T47D (cell line): ENCODE data around the gene CELF2.

ENCODE experiments used
- DNase-seq, 2 experiments: peaks; one replicate each; pipeline versions ENCODE4 v3.0.0 to v3.0.0-alpha.2; 2011 to 2012; ENCODE audit warnings: low read depth in 1 of 2, low spot score in 1 of 2
- JUND ChIP-seq: IDR thresholded peaks from 2 replicates; pipeline ENCODE4 v1.6.1; 2012; ENCODE audit warnings: low read depth
- in situ Hi-C: cut with HindIII; loops from 2 replicates; pipeline ENCODE4 v1.10.0; 2016; ENCODE audit warnings: low sequenced_read_pairs, low pct_unique_long_range_greater_than_20kb

The CELF2 gene

DNA sequence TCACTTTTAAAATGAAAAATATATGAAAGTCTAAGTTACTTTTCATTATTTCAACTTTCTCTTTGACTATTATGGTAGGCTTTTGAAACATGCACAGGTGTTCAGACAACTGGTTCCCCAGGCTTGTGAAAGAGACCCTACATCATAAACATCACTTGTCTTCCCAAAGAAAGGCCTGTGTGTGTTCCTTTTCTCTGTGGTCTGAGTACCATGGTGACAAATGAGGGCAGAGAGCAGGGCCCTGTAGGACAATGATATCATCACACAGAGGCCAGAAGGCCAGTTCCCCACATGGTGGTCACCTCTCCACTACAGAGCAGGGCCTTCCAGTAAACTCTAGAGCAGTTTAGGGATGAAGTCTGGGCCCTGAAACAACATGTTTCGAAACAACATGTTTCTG is 305.0 kb downstream of the CELF2 start:
- no peak for TF ChIP-seq JUND
- in situ Hi-C loops = no loop called here
- no peak for DNase-seq

DNA sequence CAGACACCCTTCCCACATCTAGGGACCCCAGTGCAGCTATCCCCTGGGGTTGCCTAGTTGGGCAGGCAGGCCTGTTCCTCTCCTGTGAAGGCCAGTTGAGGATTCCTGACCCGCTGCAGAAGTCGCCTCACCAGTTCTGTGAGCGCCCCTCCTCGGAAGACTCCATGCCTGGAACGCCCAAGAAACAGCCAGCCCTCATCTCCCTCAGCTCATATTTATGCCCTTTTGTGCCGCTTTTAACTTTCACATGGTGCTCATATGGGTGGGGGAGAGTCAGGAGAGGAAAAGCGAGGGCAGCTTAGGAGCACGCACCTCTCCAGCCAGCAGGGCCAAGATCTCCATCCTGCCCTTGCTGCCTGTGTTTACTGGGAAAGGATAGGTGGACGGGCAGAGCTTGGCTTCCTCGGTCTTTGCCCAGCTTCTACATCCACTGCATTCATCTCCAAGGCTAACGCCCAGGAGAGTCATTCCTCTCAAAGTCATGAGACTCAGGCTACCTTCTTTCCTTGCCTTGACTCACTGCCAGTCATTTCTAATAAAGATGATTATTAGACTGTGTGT is 307.2 kb downstream of the CELF2 start:
- no peak for DNase-seq
- in situ Hi-C loops = no loop called here
- TF ChIP-seq JUND = no peak

GRCh38 chr10:11325817-11326216 is 308.1 kb downstream of the CELF2 start:
- DNase-seq = no peak
- TF ChIP-seq JUND = no peak
- in situ Hi-C loops = no loop called here

GRCh38 chr10:11326241-11326640 is 308.6 kb downstream of the CELF2 start:
- in situ Hi-C loops = no loop called here
- no peak for TF ChIP-seq JUND
- no peak for DNase-seq

- no peak for DNase-seq
- in situ Hi-C loops = no loop called here
These were observed 309.4 kb downstream of the CELF2 start for GRCh38 chr10:11326913-11327616.

GRCh38 chr10:11328264-11329061 is 310.8 kb downstream of the CELF2 start:
- no peak for DNase-seq
- no peak for TF ChIP-seq JUND
- in situ Hi-C loops = no loop called here

More at GRCh38 chr10:11326913-11327616, 309.4 kb downstream of the CELF2 start:
- TF ChIP-seq JUND = no peak

- in situ Hi-C loops = no loop called here
- TF ChIP-seq JUND = no peak
- DNase-seq = no peak
These were observed 311.5 kb downstream of the CELF2 start for GRCh38 chr10:11329062-11329673.

DNA sequence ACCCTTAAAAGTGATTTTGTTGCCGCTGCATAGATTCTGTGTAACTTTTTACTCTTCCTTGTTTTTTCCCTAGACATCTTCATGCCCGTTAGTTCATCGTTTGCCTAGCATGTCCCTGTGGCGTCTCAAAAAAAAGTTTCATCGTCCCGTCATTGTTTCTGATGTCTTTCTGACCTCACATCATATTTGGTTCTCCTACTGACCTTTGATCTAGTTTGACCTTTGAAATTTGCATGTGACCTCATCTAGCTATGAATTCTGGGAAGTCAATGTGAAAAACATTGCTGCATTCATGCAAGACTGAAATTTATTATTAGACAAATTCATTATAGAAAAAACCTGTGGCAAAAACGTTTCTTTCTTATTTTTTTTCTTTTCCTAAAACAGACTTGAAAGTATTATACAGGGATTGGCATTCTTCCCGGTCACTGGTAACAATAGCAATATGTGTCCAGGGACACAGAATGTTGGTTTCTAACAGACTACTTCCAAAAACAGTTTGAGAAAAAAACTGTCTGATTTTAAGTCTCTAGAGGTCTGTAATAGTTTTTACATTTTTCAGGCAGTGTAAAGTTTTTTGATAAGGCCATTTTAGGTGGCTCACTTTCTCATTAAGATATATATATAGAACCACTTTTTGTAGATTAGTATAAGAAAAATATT is 312.8 kb downstream of the CELF2 start:
- TF ChIP-seq JUND = no peak
- DNase-seq = no peak
- in situ Hi-C loops = no loop called here

- no peak for TF ChIP-seq JUND
- in situ Hi-C loops = no loop called here
- DNase-seq = no peak
These were observed 313.4 kb downstream of the CELF2 start for GRCh38 chr10:11331046-11331577.

DNA sequence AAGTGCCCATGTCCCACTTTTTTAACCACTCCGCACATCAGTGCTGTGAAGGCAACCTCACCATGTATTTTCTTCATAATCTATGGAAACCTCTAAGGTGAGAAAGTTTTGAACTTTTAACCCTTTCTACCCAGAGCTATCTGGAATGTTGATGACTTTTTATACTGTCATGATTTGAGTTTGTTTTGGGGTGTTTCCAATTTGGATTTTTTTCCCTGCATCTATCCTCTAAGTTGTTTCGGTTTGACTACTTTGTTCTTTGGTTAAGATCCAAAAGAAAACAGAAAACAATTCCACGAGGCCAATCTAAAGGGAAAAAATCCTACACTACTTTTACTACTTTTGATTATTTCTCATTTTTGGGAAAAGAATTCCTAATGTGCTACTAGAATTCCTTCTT is 314.1 kb downstream of the CELF2 start:
- DNase-seq = no peak
- TF ChIP-seq JUND = no peak

DNA sequence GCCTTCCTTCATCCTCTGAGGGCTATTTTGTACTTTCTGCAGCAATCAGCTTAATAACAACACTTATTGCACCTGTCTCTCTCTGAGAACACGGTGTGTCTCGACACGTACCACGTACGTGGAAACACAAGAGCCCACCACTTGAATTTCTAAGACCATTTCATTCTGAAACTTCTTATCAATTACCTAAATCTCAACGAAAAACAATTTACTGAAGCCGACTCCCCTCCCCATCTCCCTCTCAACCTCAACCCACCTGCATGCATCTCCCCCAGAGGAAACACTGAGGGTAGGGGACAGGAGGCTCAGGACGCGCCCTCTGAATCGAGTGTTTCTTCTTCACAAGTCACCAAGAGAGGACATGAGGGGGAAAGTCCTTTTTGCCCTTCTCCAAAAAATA is 315.2 kb downstream of the CELF2 start:
- in situ Hi-C loops = no loop called here
- no peak for TF ChIP-seq JUND
- no peak for DNase-seq

More for the DNA sequence above, 314.1 kb downstream of the CELF2 start:
- in situ Hi-C loops = no loop called here

DNA sequence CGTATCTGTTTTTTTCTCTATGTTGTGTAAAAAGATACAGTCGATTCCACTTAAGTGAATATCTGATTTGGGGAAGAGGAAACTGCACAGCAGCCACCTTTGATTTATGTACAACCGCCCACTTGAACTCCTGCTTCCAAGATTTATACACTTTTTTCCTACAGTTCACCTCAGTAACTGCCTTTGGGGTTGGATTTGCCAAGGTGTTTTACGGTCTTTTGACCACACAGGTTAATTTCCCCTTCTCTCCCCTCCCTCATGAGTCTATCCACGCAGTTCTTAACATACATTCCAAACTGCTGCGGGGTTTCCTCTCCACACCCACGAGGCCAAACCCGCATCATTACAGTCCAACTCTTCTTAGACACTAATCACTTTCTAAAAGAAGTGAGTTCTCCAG is 316.8 kb downstream of the CELF2 start:
- no peak for DNase-seq
- in situ Hi-C loops = no loop called here
- TF ChIP-seq JUND = no peak
